GM23248 (cell line): ENCODE data around the gene RFX2.

Experiments used
- EZH2 ChIP-seq: fragments of 200-600 bp; sonication (generic); IDR thresholded peaks from 2 replicates; pipeline ENCODE4 v1.6.1; 2018; ENCODE audit warnings: antibody characterized with exemption, mild to moderate bottlenecking; ENCODE audit not compliant: insufficient read depth, poor library complexity, severe bottlenecking
- EZH2phosphoT487 ChIP-seq: fragments of 200-600 bp; sonication (generic); IDR thresholded peaks from 2 replicates; pipeline ENCODE4 v1.6.1; 2018; ENCODE audit warnings: antibody characterized with exemption, moderate library complexity, mild to moderate bottlenecking, low read depth; ENCODE audit not compliant: insufficient read depth

DNA sequence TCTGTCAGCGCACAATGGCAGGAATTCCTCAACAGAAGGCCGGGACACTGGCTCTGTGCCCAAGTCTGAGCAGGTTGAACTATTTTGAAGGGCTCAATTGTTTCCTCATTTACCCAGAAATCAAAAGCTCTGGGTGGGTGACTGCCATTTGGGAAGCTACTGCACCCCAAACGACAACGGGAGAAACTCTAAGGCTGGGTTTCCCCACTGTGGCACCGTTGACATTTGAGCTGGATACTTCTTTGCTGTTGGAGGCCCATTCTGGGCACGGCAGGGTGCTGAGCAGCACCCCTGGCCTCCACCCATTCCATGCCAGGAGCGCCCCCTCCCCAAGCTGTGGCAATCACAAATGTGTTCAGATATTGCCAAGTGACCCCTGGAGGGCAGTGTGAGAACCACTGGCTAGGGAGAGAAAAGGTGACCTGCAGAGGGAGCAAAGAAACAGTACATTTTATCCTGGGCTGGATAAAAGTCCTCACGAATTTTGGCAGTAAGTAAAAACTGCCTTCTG is 62.5 kb downstream of the RFX2 start:
- no peak for TF ChIP-seq EZH2
- TF ChIP-seq EZH2phosphoT487, result no peak
